Panc1 (cell line): ENCODE data around the gene ZNF444. TPM values are rescaled to one million over a fixed set of nuclear protein-coding genes. Genes with fewer than 3 reads are reported as not detected.
A peak's percentile ranks its signal among the peaks of the same experiment; 100 is the strongest.

ENCODE experiments used
- ATAC-seq: fragments of 200-7000 bp; cut with Tn5 transposase; 2 replicates; pipeline ENCODE4 v1.9.1; 2020; ENCODE audit warnings: mild to moderate bottlenecking, moderate library complexity
- BruUV-seq: library from RNA; stranded (reverse); fragments of 400-500 nt; replicated peaks from 2 replicates; lab custom pipeline; 2021; lab: Mats Ljungman, UMichigan
- CTCF ChIA-PET: fragments of 300-600 bp; sonication (Branson Sonifier 250); formaldehyde crosslinking; loops from one replicate; lab custom pipeline; 2022; ENCODE audit warnings: antibody characterized with exemption; lab: Charles Lee
- POLR2A ChIA-PET: fragments of 300-600 bp; sonication (Branson Sonifier 250); formaldehyde crosslinking; loops from one replicate; lab custom pipeline; 2022; ENCODE audit warnings: antibody characterized with exemption; lab: Charles Lee
- DNase-seq: peaks from one replicate; pipeline ENCODE4 v3.0.0-alpha.2; 2010; ENCODE audit warnings: low read depth, low spot score
- H3K27ac ChIP-seq: 2 replicates; pipeline ENCODE4 v1.5.1; 2011; ENCODE audit warnings: mild to moderate bottlenecking, low read length, inconsistent platforms
- H3K27me3 ChIP-seq: fragments of 200-500 bp; sonication (Bioruptor generic); 2 replicates; pipeline ENCODE4 v1.6.0; 2014; ENCODE audit warnings: low read length, inconsistent platforms; ENCODE audit not compliant: control insufficient read depth, insufficient read depth
- H3K36me3 ChIP-seq: fragments of 200-500 bp; sonication (Bioruptor generic); 2 replicates; pipeline ENCODE4 v1.5.1; 2014; ENCODE audit warnings: inconsistent platforms, mild to moderate bottlenecking, low read length, moderate library complexity; ENCODE audit not compliant: control insufficient read depth, insufficient read depth
- H3K4me1 ChIP-seq: 2 replicates; pipeline ENCODE4 v1.5.1; 2011; ENCODE audit warnings: inconsistent platforms, mild to moderate bottlenecking, low read length, moderate library complexity; ENCODE audit not compliant: control insufficient read depth, insufficient read depth
- H3K4me3 ChIP-seq, 2 experiments: 2 replicates each; pipeline ENCODE4 v1.5.1; 2011 to 2012; ENCODE audit warnings: low read depth in 2 of 2, low read length in 2 of 2, mild to moderate bottlenecking in 2 of 2, inconsistent platforms in 1 of 2, moderate library complexity in 1 of 2
- H3K9me3 ChIP-seq: fragments of 200-500 bp; sonication (Bioruptor generic); 2 replicates; pipeline ENCODE4 v1.5.1; 2014; ENCODE audit warnings: low read depth, mild to moderate bottlenecking, inconsistent platforms, low read length, moderate library complexity; ENCODE audit not compliant: control insufficient read depth, insufficient read depth
- POLR2AphosphoS5 ChIP-seq: IDR thresholded peaks from 2 replicates; pipeline ENCODE4 v1.6.1; 2012; ENCODE audit warnings: mild to moderate bottlenecking, low read depth, low read length, moderate library complexity
- SIN3A ChIP-seq: IDR thresholded peaks from 2 replicates; pipeline ENCODE4 v1.6.1; 2012; ENCODE audit warnings: low read depth, mild to moderate bottlenecking, low read length, moderate library complexity, borderline replicate concordance; ENCODE audit not compliant: insufficient read depth
- TCF7L2 ChIP-seq: IDR thresholded peaks from 2 replicates; pipeline ENCODE4 v1.6.1; 2011; ENCODE audit warnings: mild to moderate bottlenecking, low read depth, low read length, inconsistent platforms
- in situ Hi-C: cut with HindIII; loops from 2 replicates; pipeline ENCODE4 v1.10.0; 2016; ENCODE audit warnings: low sequenced_read_pairs, low pct_unique_long_range_greater_than_20kb
- intact Hi-C: fragments of 100-400 bp; cut with micrococcal nuclease; formaldehyde crosslinking; loops from one replicate; pipeline ENCODE4 v1.10.0; 2022; ENCODE audit not compliant: unreplicated experiment
- total RNA-seq: library from RNA; stranded (reverse); gene quantifications from one replicate; pipeline ENCODE4 v1.2.1, GENCODE V29; 2021; ENCODE audit not compliant: unreplicated experiment
- TF ChIP-seq, protein P1 (sequence below), 2 experiments: IDR thresholded peaks; 2 replicates each; pipeline ENCODE4 v1.6.1; 2011 to 2012; ENCODE audit warnings: low read depth in 2 of 2, control low read depth in 1 of 2, low read length in 1 of 2, mild to moderate bottlenecking in 1 of 2, moderate library complexity in 1 of 2; ENCODE audit not compliant: insufficient read depth in 1 of 2
- TF ChIP-seq, protein P2 (sequence below): fragments of 450-650 bp; IDR thresholded peaks from 2 replicates; pipeline ENCODE4 v1.5.1; 2017; ENCODE audit warnings: mild to moderate bottlenecking

The ZNF444 gene
- total RNA-seq, 1 experiment from 2014 or later, result 81.5 TPM

DNA sequence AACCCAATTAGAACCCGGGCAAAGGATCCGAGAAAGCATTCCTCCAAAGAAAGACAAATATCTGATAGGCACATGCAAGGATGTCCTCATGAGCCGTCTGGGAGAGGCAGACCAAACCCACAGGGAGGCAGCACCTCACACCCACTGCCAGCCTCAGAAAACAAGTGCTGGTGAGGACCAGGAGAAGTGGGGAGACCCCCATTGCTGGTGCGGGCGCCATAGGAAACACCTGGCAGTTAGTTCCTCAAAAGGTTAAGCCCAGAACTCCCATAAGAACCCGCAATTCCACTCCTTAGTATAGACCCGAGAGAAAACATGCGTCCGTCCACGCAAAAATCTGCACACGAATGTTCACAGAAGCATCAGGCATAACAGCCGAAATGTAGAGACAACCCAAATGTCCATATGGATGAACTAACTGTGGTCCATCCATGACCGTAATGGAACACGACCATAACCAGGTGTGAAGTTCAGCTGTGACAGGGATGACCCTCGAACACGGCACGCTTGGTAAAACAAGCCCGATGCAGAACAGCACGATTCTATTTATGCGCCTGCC, 27.9 kb upstream of the ZNF444 start:
- Histone ChIP-seq H3K4me3 (no peak overlapping the region), H3K27ac (peak overlapping the region; percentile 87), H3K9me3 (no peaks in the 10 kb centered on the region), H3K27me3 (no peaks in the 10 kb centered on the region), H3K4me1 (peaks cover 93% of the 10 kb centered on the region), H3K36me3 (no peaks in the 10 kb centered on the region)
- ATAC-seq (no peak), DNase-seq (no peak)
- ChIA-PET POLR2A (interaction anchor here (0.6 kb wide), 1 partner anchor 8 kb away, joined by 3 read pairs; the partner anchor contains the start of gene ZNF787), CTCF (no interaction called here)
- TF ChIP-seq, protein P1, sequence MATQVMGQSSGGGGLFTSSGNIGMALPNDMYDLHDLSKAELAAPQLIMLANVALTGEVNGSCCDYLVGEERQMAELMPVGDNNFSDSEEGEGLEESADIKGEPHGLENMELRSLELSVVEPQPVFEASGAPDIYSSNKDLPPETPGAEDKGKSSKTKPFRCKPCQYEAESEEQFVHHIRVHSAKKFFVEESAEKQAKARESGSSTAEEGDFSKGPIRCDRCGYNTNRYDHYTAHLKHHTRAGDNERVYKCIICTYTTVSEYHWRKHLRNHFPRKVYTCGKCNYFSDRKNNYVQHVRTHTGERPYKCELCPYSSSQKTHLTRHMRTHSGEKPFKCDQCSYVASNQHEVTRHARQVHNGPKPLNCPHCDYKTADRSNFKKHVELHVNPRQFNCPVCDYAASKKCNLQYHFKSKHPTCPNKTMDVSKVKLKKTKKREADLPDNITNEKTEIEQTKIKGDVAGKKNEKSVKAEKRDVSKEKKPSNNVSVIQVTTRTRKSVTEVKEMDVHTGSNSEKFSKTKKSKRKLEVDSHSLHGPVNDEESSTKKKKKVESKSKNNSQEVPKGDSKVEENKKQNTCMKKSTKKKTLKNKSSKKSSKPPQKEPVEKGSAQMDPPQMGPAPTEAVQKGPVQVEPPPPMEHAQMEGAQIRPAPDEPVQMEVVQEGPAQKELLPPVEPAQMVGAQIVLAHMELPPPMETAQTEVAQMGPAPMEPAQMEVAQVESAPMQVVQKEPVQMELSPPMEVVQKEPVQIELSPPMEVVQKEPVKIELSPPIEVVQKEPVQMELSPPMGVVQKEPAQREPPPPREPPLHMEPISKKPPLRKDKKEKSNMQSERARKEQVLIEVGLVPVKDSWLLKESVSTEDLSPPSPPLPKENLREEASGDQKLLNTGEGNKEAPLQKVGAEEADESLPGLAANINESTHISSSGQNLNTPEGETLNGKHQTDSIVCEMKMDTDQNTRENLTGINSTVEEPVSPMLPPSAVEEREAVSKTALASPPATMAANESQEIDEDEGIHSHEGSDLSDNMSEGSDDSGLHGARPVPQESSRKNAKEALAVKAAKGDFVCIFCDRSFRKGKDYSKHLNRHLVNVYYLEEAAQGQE (IDR thresholded peaks at IDR 0.05; ENCODE audit: insufficient read depth in 1 of 2, low read depth in 2 of 2, low read length in 1 of 2), result no peak
- TF ChIP-seq POLR2AphosphoS5 (no peak), SIN3A (no peak), TCF7L2 (no peak)
- TF ChIP-seq, protein P2, sequence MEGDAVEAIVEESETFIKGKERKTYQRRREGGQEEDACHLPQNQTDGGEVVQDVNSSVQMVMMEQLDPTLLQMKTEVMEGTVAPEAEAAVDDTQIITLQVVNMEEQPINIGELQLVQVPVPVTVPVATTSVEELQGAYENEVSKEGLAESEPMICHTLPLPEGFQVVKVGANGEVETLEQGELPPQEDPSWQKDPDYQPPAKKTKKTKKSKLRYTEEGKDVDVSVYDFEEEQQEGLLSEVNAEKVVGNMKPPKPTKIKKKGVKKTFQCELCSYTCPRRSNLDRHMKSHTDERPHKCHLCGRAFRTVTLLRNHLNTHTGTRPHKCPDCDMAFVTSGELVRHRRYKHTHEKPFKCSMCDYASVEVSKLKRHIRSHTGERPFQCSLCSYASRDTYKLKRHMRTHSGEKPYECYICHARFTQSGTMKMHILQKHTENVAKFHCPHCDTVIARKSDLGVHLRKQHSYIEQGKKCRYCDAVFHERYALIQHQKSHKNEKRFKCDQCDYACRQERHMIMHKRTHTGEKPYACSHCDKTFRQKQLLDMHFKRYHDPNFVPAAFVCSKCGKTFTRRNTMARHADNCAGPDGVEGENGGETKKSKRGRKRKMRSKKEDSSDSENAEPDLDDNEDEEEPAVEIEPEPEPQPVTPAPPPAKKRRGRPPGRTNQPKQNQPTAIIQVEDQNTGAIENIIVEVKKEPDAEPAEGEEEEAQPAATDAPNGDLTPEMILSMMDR, result no peak
- in situ Hi-C loops, result no loop called here
- intact Hi-C loops, result no loop called here
- no TSS peak for BruUV-seq

DNA sequence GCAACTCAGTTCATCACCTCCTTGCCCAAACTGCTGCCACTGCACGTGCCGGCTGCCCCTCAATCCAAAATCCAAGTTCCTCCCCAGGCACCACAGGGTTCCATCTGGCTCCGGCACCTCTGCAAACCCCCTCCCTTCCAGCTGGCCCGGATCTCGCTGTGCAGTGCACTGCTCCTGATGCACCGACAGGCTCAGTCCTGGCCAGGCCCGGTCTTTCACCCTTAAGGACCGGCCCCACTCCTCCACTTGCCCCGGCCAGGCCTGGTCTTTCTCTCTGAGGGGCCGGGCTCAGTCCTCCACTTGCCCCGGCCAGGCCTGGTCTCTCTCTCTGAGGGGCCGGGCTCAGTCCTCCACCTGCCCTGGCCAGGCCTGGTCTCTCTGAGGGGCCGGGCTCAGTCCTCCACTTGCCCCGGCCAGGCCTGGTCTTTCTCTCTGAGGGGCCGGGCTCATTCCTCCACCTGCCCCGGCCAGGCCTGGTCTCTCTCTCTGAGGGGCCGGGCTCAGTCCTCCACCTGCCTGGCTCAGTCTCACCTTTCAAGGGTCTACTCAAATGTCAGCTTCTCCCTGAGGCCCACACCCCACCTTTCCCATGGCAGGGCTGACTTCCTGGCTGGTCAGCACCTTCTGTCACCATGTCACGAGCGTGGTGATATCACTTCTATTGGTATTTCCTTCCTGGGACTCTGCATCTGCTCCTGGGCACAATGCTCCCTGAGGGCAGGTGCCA, 26.9 kb upstream of the ZNF444 start:
- H3K4me1 ChIP-seq, result peaks cover 93% of the 10 kb centered on the region
- no peaks in the 10 kb centered on the region for H3K27me3 ChIP-seq
- ATAC-seq (no peak), DNase-seq (no peak)
- H3K4me3 ChIP-seq, result no peak overlapping the region
- POLR2A ChIA-PET, result no interaction called here
- CTCF ChIA-PET, result no interaction called here
- H3K9me3 ChIP-seq, result no peaks in the 10 kb centered on the region
- no TSS peak for BruUV-seq
- in situ Hi-C loops (no loop called here), intact Hi-C loops (no loop called here)
- H3K27ac ChIP-seq, result peak overlapping the region; percentile 87
- H3K36me3 ChIP-seq, result no peaks in the 10 kb centered on the region
- TF ChIP-seq, protein P2, result no peak
- no peak for TF ChIP-seq POLR2AphosphoS5
- no peak for TF ChIP-seq SIN3A
- TF ChIP-seq, protein P1 (IDR thresholded peaks at IDR 0.05; ENCODE audit: insufficient read depth in 1 of 2, low read depth in 2 of 2, low read length in 1 of 2), result no peak
- TF ChIP-seq TCF7L2, result no peak
